Measurements from ENCODE around the gene SLC35D1. TPM values are rescaled to one million over a fixed set of nuclear protein-coding genes. Genes with fewer than 3 reads are reported as not detected.

Gene SLC35D1
- total RNA-seq, 1 donor from 2014 or later: 15.5 TPM

- Mint-ChIP-seq H3K27me3 (ENCODE audit: low read depth) (no peaks in the 10 kb centered on the region), H3K9me3 (no peaks in the 10 kb centered on the region), H3K4me3 (peak overlapping the region; percentile 14), H3K27ac (peak overlapping the region; percentile 71), H3K36me3 (peaks cover 20% of the 10 kb centered on the region), H3K4me1 (peaks cover 20% of the 10 kb centered on the region)
- DNase-seq (ENCODE audit: low spot score in 2 of 2, unreplicated experiment in 2 of 2): no peak
- TF ChIP-seq CTCF (IDR thresholded peaks at IDR 0.05; ENCODE audit: unreplicated experiment): no peak
These were observed 2.8 kb downstream of the SLC35D1 start for GRCh38 chr1:67051196-67051595.

GRCh38 chr1:67044631-67045270 is 9.2 kb downstream of the SLC35D1 start:
- no peak for DNase-seq (ENCODE audit: low spot score in 2 of 2, unreplicated experiment in 2 of 2)
- Mint-ChIP-seq H3K4me3 (no peak overlapping the region), H3K4me1 (no peaks in the 10 kb centered on the region), H3K9me3 (no peaks in the 10 kb centered on the region), H3K36me3 (peaks cover 55% of the 10 kb centered on the region), H3K27me3 (ENCODE audit: low read depth) (no peaks in the 10 kb centered on the region), H3K27ac (no peak overlapping the region)
- no peak for TF ChIP-seq CTCF (IDR thresholded peaks at IDR 0.05; ENCODE audit: unreplicated experiment)

- Mint-ChIP-seq H3K4me3 (no peak overlapping the region), H3K27me3 (ENCODE audit: low read depth) (no peaks in the 10 kb centered on the region), H3K4me1 (no peaks in the 10 kb centered on the region), H3K36me3 (peaks cover 58% of the 10 kb centered on the region), H3K27ac (no peak overlapping the region), H3K9me3 (no peaks in the 10 kb centered on the region)
- no peak for DNase-seq (ENCODE audit: low spot score in 2 of 2, unreplicated experiment in 2 of 2)
- no peak for TF ChIP-seq CTCF (IDR thresholded peaks at IDR 0.05; ENCODE audit: unreplicated experiment)
These were observed 10.6 kb downstream of the SLC35D1 start for GRCh38 chr1:67043366-67043765.

GRCh38 chr1:67041841-67042503 is 12.0 kb downstream of the SLC35D1 start:
- no peak overlapping the region for H3K27ac Mint-ChIP-seq
- TF ChIP-seq CTCF (IDR thresholded peaks at IDR 0.05; ENCODE audit: unreplicated experiment): no peak
- no peaks in the 10 kb centered on the region for H3K27me3 Mint-ChIP-seq (ENCODE audit: low read depth)
- H3K4me3 Mint-ChIP-seq: no peak overlapping the region
- peaks cover 10% of the 10 kb centered on the region for H3K9me3 Mint-ChIP-seq
- H3K36me3 Mint-ChIP-seq: peaks cover 66% of the 10 kb centered on the region
- DNase-seq (ENCODE audit: low spot score in 2 of 2, unreplicated experiment in 2 of 2): no peak
- no peaks in the 10 kb centered on the region for H3K4me1 Mint-ChIP-seq

- no peak overlapping the region for H3K4me3 Mint-ChIP-seq
- no peak for TF ChIP-seq CTCF (IDR thresholded peaks at IDR 0.05; ENCODE audit: unreplicated experiment)
- H3K27me3 Mint-ChIP-seq (ENCODE audit: low read depth): no peaks in the 10 kb centered on the region
- peaks cover 26% of the 10 kb centered on the region for H3K9me3 Mint-ChIP-seq
- H3K4me1 Mint-ChIP-seq: no peaks in the 10 kb centered on the region
- no peak for DNase-seq (ENCODE audit: low spot score in 2 of 2, unreplicated experiment in 2 of 2)
- H3K36me3 Mint-ChIP-seq: peaks cover 77% of the 10 kb centered on the region
- H3K27ac Mint-ChIP-seq: no peak overlapping the region
These were observed 13.5 kb downstream of the SLC35D1 start for GRCh38 chr1:67040405-67040804.

All from mesothelial cell of epicardium (in vitro differentiated cells).